HepG2 (cell line): ENCODE measurements around the gene ADGRG1. TPM values are rescaled to one million over a fixed set of nuclear protein-coding genes. Genes with fewer than 3 reads are reported as not detected.

Source experiments
- ELF1 ChIP-seq: sonication (generic); formaldehyde crosslinking; IDR thresholded peaks from 2 replicates; pipeline ENCODE4 v1.4.0; 2020; ENCODE audit warnings: missing genetic modification reagents
- HMG20B ChIP-seq: conservative IDR thresholded peaks from 2 replicates; pipeline ENCODE4 v1.6.1; 2016; ENCODE audit warnings: missing genetic modification reagents, missing compliant biosample characterization
- HMGXB3 ChIP-seq: sonication (generic); formaldehyde crosslinking; IDR thresholded peaks from 2 replicates; pipeline ENCODE4 v1.4.0; 2020; ENCODE audit warnings: missing genetic modification reagents, borderline replicate concordance
- ISX ChIP-seq: sonication (generic); formaldehyde crosslinking; conservative IDR thresholded peaks from 2 replicates; pipeline ENCODE4 v1.5.0; 2020; ENCODE audit warnings: missing genetic modification reagents
- MYNN ChIP-seq: sonication (generic); formaldehyde crosslinking; IDR thresholded peaks from 2 replicates; pipeline ENCODE4 v1.4.0; 2020; ENCODE audit warnings: mild to moderate bottlenecking, low read depth, missing genetic modification reagents
- NFYC ChIP-seq: IDR thresholded peaks from 2 replicates; pipeline ENCODE4 v1.6.1; 2016; ENCODE audit warnings: missing genetic modification reagents, missing compliant biosample characterization
- SAP130 ChIP-seq: IDR thresholded peaks from 2 replicates; pipeline ENCODE4 v1.6.1; 2016; ENCODE audit warnings: low read depth
- SNAPC4 ChIP-seq: sonication (generic); formaldehyde crosslinking; IDR thresholded peaks from 2 replicates; pipeline ENCODE4 v1.4.0; 2020; ENCODE audit warnings: mild to moderate bottlenecking, missing genetic modification reagents
- ZC3H4 ChIP-seq: sonication (generic); formaldehyde crosslinking; IDR thresholded peaks from 2 replicates; pipeline ENCODE4 v1.4.0; 2020; ENCODE audit warnings: missing genetic modification reagents, borderline replicate concordance
- ZNF331 ChIP-seq: sonication (generic); formaldehyde crosslinking; IDR thresholded peaks from 2 replicates; pipeline ENCODE4 v1.4.0; 2020; ENCODE audit warnings: missing genetic modification reagents
- ZNF33A ChIP-seq: sonication (generic); formaldehyde crosslinking; IDR thresholded peaks from 2 replicates; pipeline ENCODE4 v1.5.1; 2020; ENCODE audit warnings: missing genetic modification reagents, mild to moderate bottlenecking, moderate library complexity, borderline replicate concordance
- ZNF496 ChIP-seq: sonication (generic); formaldehyde crosslinking; IDR thresholded peaks from 2 replicates; pipeline ENCODE4 v1.8.1; 2023; ENCODE audit warnings: mild to moderate bottlenecking, moderate library complexity, missing genetic modification reagents; ENCODE audit not compliant: insufficient replicate concordance
- ZNF512 ChIP-seq: sonication (generic); formaldehyde crosslinking; IDR thresholded peaks from 2 replicates; pipeline ENCODE4 v1.4.0; 2020; ENCODE audit warnings: mild to moderate bottlenecking, missing genetic modification reagents
- ZNF614 ChIP-seq: IDR thresholded peaks from 2 replicates; pipeline ENCODE4 v1.6.1; 2018; ENCODE audit warnings: missing biosample characterization, missing genetic modification reagents, inconsistent platforms, borderline replicate concordance
- ZNF709 ChIP-seq: sonication (generic); formaldehyde crosslinking; IDR thresholded peaks from 2 replicates; pipeline ENCODE4 v1.5.0; 2020; ENCODE audit warnings: mild to moderate bottlenecking, missing genetic modification reagents
- ZNF740 ChIP-seq: sonication (generic); formaldehyde crosslinking; IDR thresholded peaks from 2 replicates; pipeline ENCODE4 v1.4.0; 2020; ENCODE audit warnings: missing genetic modification reagents
- ZNF773 ChIP-seq: sonication (generic); formaldehyde crosslinking; IDR thresholded peaks from 2 replicates; pipeline ENCODE4 v1.4.0; 2020; ENCODE audit warnings: missing genetic modification reagents, borderline replicate concordance
- polyA plus RNA-seq, 8 experiments: library from polyadenylated mRNA; depleted of rRNA in 3 of 8; stranded (reverse) in 7 of 8; unstranded in 1 of 8; fragments of >200 nt; fragmentation: Illumina TruSeq in 4 of 8; extraction: Trizol in 4 of 8; gene quantifications; 2 replicates each; pipeline versions ENCODE4 v1.2.1 to v1.2.3, GENCODE V29; 2011 to 2016; ENCODE audit warnings: low read depth in 4 of 8, missing spikeins in 1 of 8, mixed read lengths in 1 of 8; ENCODE audit not compliant: insufficient read depth in 1 of 8
- total RNA-seq, 5 experiments: library from RNA; depleted of rRNA; stranded (reverse); fragments of >200 nt; fragmentation: Illumina TruSeq; extraction: Trizol; gene quantifications; 2 replicates each; pipeline ENCODE4 v1.2.3, GENCODE V29; 2016; ENCODE audit warnings: low read depth in 1 of 5
- TF ChIP-seq, protein P1 (sequence below): sonication (generic); formaldehyde crosslinking; IDR thresholded peaks from 2 replicates; pipeline ENCODE4 v1.8.0; 2022; ENCODE audit warnings: mild to moderate bottlenecking, missing genetic modification reagents, moderate library complexity

Gene ADGRG1
- total and polyA plus RNA-seq, 2 of the 13 experiments (the other 11 are each of a cell fraction or from before 2014, with no cell fraction given), result 2.7 to 5.9 TPM

- TF ChIP-seq HMGXB3 (CRISPR knock-in tag) (no peak), ZNF614 (peak; percentile 55; the same call in 1 of the 2 replicates), SNAPC4 (no peak), ZNF773 (no peak), NFYC (CRISPR knock-in tag) (no peak), ISX (CRISPR knock-in tag) (no peak), ZNF33A (no peak), ELF1 (CRISPR knock-in tag) (no peak), SAP130 (CRISPR knock-in tag) (peak; percentile 51), ZNF331 (CRISPR knock-in tag) (peak; percentile 64; the same call in 1 of the 2 replicates), ZNF709 (CRISPR knock-in tag) (no peak), ZC3H4 (CRISPR knock-in tag) (no peak), MYNN (CRISPR knock-in tag) (no peak), ZNF512 (no peak), ZNF740 (CRISPR knock-in tag) (no peak), HMG20B (CRISPR knock-in tag) (no peak), ZNF496 (CRISPR knock-in tag) (no peak)
- TF ChIP-seq, protein P1, sequence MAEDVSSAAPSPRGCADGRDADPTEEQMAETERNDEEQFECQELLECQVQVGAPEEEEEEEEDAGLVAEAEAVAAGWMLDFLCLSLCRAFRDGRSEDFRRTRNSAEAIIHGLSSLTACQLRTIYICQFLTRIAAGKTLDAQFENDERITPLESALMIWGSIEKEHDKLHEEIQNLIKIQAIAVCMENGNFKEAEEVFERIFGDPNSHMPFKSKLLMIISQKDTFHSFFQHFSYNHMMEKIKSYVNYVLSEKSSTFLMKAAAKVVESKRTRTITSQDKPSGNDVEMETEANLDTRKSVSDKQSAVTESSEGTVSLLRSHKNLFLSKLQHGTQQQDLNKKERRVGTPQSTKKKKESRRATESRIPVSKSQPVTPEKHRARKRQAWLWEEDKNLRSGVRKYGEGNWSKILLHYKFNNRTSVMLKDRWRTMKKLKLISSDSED (CRISPR knock-in tag), result no peak
These were observed 81.2 kb downstream of the ADGRG1 start (continued) for GRCh38 chr16:57709663-57710062.
